Spleen (tissue), 11 donors: ENCODE measurements around the gene MIDN. TPM values are rescaled to one million over a fixed set of nuclear protein-coding genes. Genes with fewer than 3 reads are reported as not detected.

Experiments
- DNase-seq: peaks from one replicate; pipeline ENCODE4 v3.0.0-alpha.2; 2020
- H3K27ac ChIP-seq, 8 donors: fragments of 200-600 bp; sonication (generic) in 7 of 8; 1 replicate in 4 of 8; 2 replicates in 4 of 8; pipeline versions ENCODE4 v1.5.0 to v1.8.0; 2016 to 2021; ENCODE audit warnings: inconsistent platforms in 4 of 8, mild to moderate bottlenecking in 4 of 8, moderate library complexity in 1 of 8
- H3K27me3 ChIP-seq, 7 donors: fragments of 200-600 bp; sonication (generic) in 6 of 7; replicated peaks in 1 of 7; 1 replicate in 4 of 7; 2 replicates in 3 of 7; pipeline versions ENCODE4 v1.5.0 to v1.8.0; 2016 to 2021; ENCODE audit warnings: inconsistent platforms in 3 of 7, mild to moderate bottlenecking in 1 of 7
- H3K36me3 ChIP-seq, 6 donors: fragments of 200-600 bp; sonication (generic) in 5 of 6; 1 replicate in 4 of 6; 2 replicates in 2 of 6; pipeline versions ENCODE4 v1.5.0 to v1.8.0; 2016 to 2021; ENCODE audit warnings: inconsistent platforms in 2 of 6
- H3K4me1 ChIP-seq, 6 donors: fragments of 200-600 bp; sonication (generic) in 5 of 6; 1 replicate in 3 of 6; 2 replicates in 3 of 6; pipeline versions ENCODE4 v1.5.0 to v1.8.0; 2016 to 2021; ENCODE audit warnings: inconsistent platforms in 3 of 6
- H3K4me3 ChIP-seq, 8 donors: fragments of 200-600 bp; sonication (generic) in 7 of 8; 1 replicate in 4 of 8; 2 replicates in 4 of 8; pipeline versions ENCODE4 v1.5.0 to v1.8.0; 2016 to 2021; ENCODE audit warnings: inconsistent platforms in 4 of 8, mild to moderate bottlenecking in 4 of 8, moderate library complexity in 2 of 8
- H3K9me3 ChIP-seq, 8 donors: fragments of 200-600 bp; sonication (generic) in 7 of 8; 1 replicate in 4 of 8; 2 replicates in 4 of 8; pipeline versions ENCODE4 v1.5.0 to v1.8.0; 2016 to 2021; ENCODE audit warnings: inconsistent platforms in 4 of 8
- CTCF ChIP-seq, 11 experiments: fragments of 200-600 bp in 7 of 11; fragments of 450-650 bp in 4 of 11; sonication (generic) in 4 of 11; IDR thresholded peaks in 8 of 11; conservative IDR thresholded peaks in 3 of 11; 1 replicate in 7 of 11; 2 replicates in 4 of 11; pipeline versions ENCODE4 v1.4.0 to v1.8.0; 2016 to 2021; ENCODE audit warnings: antibody characterized with exemption in 11 of 11, inconsistent platforms in 4 of 11, mild to moderate bottlenecking in 1 of 11
- POLR2A ChIP-seq, 3 donors: fragments of 450-650 bp; IDR thresholded peaks; one replicate each; pipeline ENCODE4 v1.5.1; 2017; ENCODE audit warnings: antibody characterized with exemption in 3 of 3, mild to moderate bottlenecking in 1 of 3
- POLR2AphosphoS5 ChIP-seq, 3 donors: sonication (generic); formaldehyde crosslinking; IDR thresholded peaks; one replicate each; pipeline ENCODE4 v1.5.1; 2017; ENCODE audit warnings: antibody characterized with exemption in 3 of 3
- WGBS, 5 donors: extraction: QIAGEN DNeasy Blood & Tissue Kit in 3 of 5; methylation state at CpG; one replicate each; pipeline versions ENCODE4 v1.1.5 to v1.1.7; 2013 to 2018; 5-methylcytosine and 5-hydroxymethylcytosine counted together
- intact Hi-C: fragments of 100-400 bp; cut with DNase I; formaldehyde crosslinking; loops from one replicate; pipeline ENCODE4 v1.15.0; 2023; ENCODE audit warnings: low total_unique reads
- polyA plus RNA-seq, 3 donors: library from polyadenylated mRNA; stranded (reverse); fragments of 200-250 nt; gene quantifications; one replicate each; pipeline ENCODE4 v1.2.1, GENCODE V29; 2013
- total RNA-seq, 7 donors: library from RNA; depleted of rRNA in 3 of 7; stranded (reverse); fragments of >200 nt in 3 of 7; fragmentation: NEBNext Ultra II Directional in 4 of 7; extraction: Animal tissue kit (Norgen Biotek cat#: 25700) in 4 of 7; gene quantifications; one replicate each; pipeline versions ENCODE4 v1.1.0 to v1.2.1, GENCODE V29; 2016 to 2021
- donor health status: healthy with polysubstance abuse.
- donor health status: DM: no; HTN: no; CAD: no; lungs with moderate emphysema.
- donor health status: DM: no; HTN: no; CAD: no.
- donor health status: Bipolar disorder and iron deficiency.
- donor health status: healthy.
- donor health status: DM: no; HTN: no; CAD: no.
- donor health status: DM: yes; HTN: yes; CAD: no.

Gene MIDN
- total and polyA plus RNA-seq, 10 donors: 16.5 to 223 (median 86.7) TPM

- intact Hi-C loops: no loop called here
- Histone ChIP-seq H3K27ac (peak overlapping the region; percentile 95 to 100 (median 99)), H3K4me1 (peaks cover 62 to 87% (median 83%) of the 10 kb centered on the region in 6 donors), H3K36me3 (peaks cover 8 to 84% (median 61%) of the 10 kb centered on the region in 6 donors), H3K9me3 (no peaks in the 10 kb centered on the region), H3K27me3 (no peaks in the 10 kb centered on the region), H3K4me3 (peak overlapping the region in 7 of 8 donors; percentile 91 to 99 (median 98))
- DNase-seq: peak; percentile 83
- WGBS, 5 donors: 78 to 95% (median 83%) methylated on average over 18 to 20 of the region's 20 CpGs
- TF ChIP-seq POLR2A (IDR thresholded peaks at IDR 0.05): no peak
- no peak for TF ChIP-seq CTCF (IDR thresholded peaks at IDR 0.05 in 8 of 11, conservative IDR thresholded peaks at IDR 0.05 in 3 of 11)
- peak in 2 of 3 donors; percentile 6 to 16 for TF ChIP-seq POLR2AphosphoS5 (IDR thresholded peaks at IDR 0.05)
Measured at GRCh38 chr19:1254530-1255185, 6.3 kb downstream of the MIDN start.

- Histone ChIP-seq H3K27ac (peak overlapping the region; percentile 95 to 100 (median 99)), H3K36me3 (peaks cover 8 to 78% (median 59%) of the 10 kb centered on the region in 6 donors), H3K4me1 (peaks cover 70 to 95% (median 92%) of the 10 kb centered on the region in 6 donors), H3K27me3 (no peaks in the 10 kb centered on the region), H3K4me3 (peak overlapping the region in 4 of 8 donors; percentile 1 to 92 (median 50)), H3K9me3 (no peaks in the 10 kb centered on the region)
- WGBS, 5 donors: 74 to 82% (median 79%) methylated on average over 35 to 52 of the region's 52 CpGs
- intact Hi-C loops: no loop called here
- peak; percentile 85 for DNase-seq
- TF ChIP-seq POLR2AphosphoS5 (IDR thresholded peaks at IDR 0.05) (peak in 2 of 3 donors; percentile 64 to 86), POLR2A (IDR thresholded peaks at IDR 0.05) (no peak), CTCF (IDR thresholded peaks at IDR 0.05 in 8 of 11, conservative IDR thresholded peaks at IDR 0.05 in 3 of 11) (peak in 1 of 11 experiments; percentile 6)
Measured at GRCh38 chr19:1255186-1256161, 7.1 kb downstream of the MIDN start.

GRCh38 chr19:1256646-1257474 is 8.5 kb downstream of the MIDN start:
- peak; percentile 84 for DNase-seq
- H3K4me3 ChIP-seq: peak overlapping the region in 2 of 8 donors; percentile 1 to 43
- no peaks in the 10 kb centered on the region for H3K9me3 ChIP-seq
- H3K36me3 ChIP-seq: peaks cover 8 to 64% (median 50%) of the 10 kb centered on the region in 6 donors
- peak overlapping the region; percentile 63 to 100 (median 99) for H3K27ac ChIP-seq
- no peaks in the 10 kb centered on the region for H3K27me3 ChIP-seq
- 72 to 84% (median 76%) methylated on average over 25 to 46 of the region's 46 CpGs for WGBS, 5 donors
- H3K4me1 ChIP-seq: peaks cover 77 to 100% (median 97%) of the 10 kb centered on the region in 6 donors
- intact Hi-C loops: no loop called here
- TF ChIP-seq POLR2AphosphoS5 (IDR thresholded peaks at IDR 0.05): peak; percentile 50 to 88 (median 56)
- no peak for TF ChIP-seq POLR2A (IDR thresholded peaks at IDR 0.05)
- no peak for TF ChIP-seq CTCF (IDR thresholded peaks at IDR 0.05 in 8 of 11, conservative IDR thresholded peaks at IDR 0.05 in 3 of 11)
